GOT3 (cell line): ENCODE measurements around the gene DAPK1.
"Not testable (repeated sequence)": the region's sequence is repeated elsewhere in the genome, so short reads cannot be mapped to it uniquely, and the experiment has no call there.

Experiments
- DNase-seq: peaks from one replicate; lab custom pipeline; 2025; ENCODE audit warnings: mixed read lengths; lab: John Stamatoyannopoulos, UW

Gene DAPK1

GRCh38 chr9:87498046-87498810 is 561 bp downstream of the DAPK1 start:
- DNase-seq = no peak

DNA sequence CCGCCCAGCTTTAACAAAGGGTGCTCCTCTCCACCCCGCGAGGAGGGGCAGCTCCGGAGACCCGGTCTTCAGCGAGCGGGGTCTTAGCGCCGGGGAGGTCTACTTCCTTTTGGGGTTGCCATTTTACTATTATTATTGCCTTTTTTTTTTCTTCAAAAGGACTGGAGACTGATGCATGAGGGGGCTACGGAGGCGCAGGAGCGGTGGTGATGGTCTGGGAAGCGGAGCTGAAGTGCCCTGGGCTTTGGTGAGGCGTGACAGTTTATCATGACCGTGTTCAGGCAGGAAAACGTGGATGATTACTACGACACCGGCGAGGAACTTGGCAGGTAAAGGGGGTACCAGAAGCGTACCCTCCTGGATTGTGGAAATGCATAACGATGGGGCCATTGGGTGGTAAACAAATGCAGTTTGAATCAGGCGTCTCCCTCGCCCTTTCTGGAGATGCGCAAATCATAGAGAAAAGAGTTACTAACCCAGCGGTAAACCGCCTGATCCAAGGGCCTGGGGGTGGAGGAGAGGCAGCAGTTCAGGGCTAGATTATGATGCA is 1.2 kb downstream of the DAPK1 start:
- DNase-seq = no peak

DNA sequence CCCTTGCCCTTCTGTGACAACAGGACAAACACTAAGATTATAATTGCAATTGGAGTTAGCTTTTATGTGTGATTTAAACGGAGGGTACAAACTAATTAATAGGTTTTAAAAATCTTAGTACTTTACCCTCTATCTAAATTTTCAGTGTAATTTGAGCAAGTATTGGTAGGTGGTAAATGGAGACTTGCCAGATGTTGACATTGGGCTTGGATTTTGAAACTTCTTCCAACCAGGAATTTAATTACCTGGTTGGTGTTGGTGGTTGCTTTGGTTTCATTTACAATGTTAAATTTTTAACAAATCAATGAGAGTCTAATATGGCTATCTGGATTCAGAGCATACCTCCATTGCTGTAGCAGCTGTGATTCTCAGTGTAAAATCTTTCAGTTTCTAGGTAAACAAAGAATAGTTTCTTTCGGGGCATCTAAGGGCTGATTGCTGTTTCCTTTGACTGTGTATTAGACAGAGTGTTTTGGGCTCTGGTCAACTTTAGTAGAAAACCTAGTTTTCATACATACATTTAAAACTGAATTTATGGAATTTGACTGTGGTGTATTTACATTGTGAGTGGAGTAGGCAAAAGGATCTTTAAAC is 1.9 kb downstream of the DAPK1 start:
- no peak for DNase-seq

DNA sequence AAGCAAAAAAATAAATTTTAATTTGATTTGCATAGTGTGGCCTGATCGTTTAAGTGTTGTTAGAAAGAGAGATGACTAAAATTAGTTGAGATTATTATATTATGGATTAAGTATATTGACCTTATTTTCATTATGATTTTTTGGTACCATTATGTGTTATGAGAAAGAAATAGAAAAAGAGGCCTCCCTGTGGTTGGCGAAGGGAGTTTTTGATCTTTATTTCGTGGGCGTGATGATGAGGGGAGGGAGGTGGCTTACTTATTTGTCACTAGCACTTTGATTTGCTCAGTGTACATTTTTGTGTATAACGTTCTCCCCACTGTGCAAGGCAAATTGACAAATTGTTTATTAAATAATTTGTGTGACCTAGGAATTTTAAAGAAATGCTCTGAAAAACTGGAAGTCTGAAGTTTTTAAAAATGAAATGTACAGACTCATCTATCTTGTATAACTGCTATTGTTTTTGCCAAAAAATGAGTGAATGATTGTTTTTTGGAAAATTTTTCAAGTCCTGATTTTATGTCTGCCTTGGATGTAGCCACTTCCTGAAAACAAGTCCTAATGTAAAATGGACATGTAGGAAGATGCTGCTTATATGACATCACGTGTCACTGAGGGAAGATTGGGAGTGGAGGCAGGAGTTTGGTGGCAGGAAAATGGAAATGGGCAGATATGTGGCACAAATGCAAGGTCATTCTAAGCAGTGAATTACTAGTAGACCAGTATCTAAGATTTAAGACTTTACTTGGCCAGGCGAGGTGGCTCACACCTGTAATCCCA is 3.0 kb downstream of the DAPK1 start:
- no peak for DNase-seq

- not testable (repeated sequence) for DNase-seq
These were observed 3.6 kb downstream of the DAPK1 start for GRCh38 chr9:87501271-87501656.

GRCh38 chr9:87501806-87502205 is 4.1 kb downstream of the DAPK1 start:
- DNase-seq = no peak

- DNase-seq = no peak
These were observed 4.9 kb downstream of the DAPK1 start for GRCh38 chr9:87502391-87503221.

DNA sequence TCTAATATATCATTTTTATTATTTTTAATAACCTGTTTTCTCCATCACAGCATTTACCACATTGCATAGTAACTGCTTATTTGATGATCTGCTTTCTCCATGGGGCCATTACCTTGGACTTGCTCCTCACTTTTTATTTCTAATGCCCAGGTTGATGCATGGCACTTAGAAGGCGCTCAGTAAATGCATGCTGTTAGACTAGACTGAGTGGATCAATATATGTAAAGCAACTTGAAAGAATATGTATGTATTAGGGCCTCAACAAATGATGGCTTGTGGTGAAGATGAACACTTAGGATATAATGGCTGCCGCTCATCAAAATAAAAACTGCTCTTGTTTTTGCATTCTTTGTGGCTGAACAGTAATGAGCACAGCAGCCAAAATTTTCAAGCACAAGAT is 5.8 kb downstream of the DAPK1 start:
- DNase-seq = no peak

GRCh38 chr9:87503927-87504326 is 6.3 kb downstream of the DAPK1 start:
- no peak for DNase-seq

DNA sequence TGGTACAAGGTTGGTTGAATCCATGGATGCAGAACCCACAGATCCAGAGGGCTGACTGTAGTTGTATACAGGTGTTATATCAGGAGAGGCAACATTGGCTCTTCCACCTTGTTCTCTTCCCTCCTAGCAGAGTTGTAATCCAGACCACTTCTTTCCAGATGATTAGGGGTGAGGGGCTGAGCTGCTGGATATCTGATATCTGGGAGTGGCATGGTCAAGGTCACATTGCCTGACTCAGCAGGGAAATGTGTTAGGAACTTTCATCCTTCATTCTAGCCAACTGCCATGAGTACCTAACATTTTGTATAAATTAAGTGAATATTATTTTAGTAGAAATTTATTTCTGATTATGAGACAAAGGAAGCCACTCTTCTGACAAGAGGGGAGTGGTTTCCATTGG is 7.3 kb downstream of the DAPK1 start:
- no peak for DNase-seq

DNA sequence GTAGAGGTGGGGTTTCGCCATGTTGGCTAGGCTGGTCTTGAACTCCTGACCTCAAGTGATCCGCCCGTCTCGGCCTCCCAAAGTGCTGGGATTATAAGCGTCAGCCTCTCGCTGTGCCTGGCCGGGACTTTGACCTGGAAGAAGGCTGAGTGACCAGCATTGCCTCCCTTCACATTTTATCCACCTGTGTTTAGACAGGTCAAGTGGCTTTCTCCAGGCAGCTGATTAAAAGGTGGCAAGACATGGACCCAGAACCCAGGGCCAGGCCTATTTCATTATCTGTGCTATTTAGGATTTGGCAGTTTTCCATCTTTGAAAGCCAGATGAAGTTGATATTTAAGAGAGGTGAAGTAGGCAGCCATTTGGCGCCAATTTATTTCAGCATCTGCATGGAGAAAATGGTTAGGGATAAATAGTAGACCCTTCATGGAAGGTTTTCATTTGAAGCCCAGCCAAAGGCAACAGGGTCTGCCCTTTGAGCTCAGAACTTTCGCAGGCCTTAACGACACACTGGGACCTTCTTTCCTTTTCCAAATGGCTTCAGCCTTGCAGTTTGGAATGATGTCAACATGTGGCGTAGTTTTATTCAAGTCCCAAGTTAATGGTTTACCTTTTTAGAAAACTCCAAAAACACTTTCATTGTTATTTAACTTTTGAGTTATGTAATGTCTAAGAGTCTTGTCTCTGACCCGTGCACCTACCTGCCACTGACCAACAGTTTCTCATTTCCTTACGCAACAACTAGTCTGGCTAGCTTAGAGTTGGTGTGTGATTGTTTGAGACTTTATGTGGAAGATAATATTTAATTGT is 8.4 kb downstream of the DAPK1 start:
- no peak for DNase-seq

GRCh38 chr9:87507576-87507975 is 9.9 kb downstream of the DAPK1 start:
- DNase-seq = no peak

- DNase-seq = no peak
These were observed 12.6 kb downstream of the DAPK1 start for GRCh38 chr9:87510252-87510683.

- DNase-seq = no peak
These were observed 14.6 kb downstream of the DAPK1 start for GRCh38 chr9:87512311-87512710.

GRCh38 chr9:87513161-87513560 is 15.5 kb downstream of the DAPK1 start:
- no peak for DNase-seq

DNA sequence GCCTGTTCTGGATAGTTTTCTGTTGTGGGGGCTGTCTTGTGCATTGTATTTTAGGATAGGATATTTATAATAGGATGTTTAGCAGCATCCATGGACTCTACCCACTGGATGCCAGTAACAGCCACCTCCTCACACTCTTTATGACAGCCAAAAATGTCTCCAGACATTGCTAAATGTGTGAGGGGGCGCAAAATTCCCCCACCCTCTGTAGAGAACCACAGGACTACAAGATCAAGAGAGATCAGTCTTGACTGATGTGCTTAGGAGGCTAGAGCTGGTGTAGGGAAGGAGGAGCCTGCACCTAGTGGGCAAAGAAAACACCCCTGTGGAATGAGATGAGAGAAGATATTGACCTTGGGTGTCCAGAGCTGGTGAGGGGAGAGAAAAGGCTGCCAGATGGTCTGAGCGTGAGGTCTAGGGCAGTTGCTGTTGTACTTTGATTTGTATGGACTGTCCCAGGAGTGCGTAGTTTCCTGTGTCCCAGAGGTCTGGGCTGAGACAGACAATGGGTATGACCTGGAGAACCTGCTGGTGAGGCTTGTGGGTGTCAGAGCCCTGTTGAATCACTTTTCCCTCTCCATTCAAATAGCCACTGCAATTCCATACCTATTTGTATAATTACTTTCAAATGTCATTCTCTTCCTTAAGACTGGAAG is 16.3 kb downstream of the DAPK1 start:
- no peak for DNase-seq

GRCh38 chr9:87515006-87515405 is 17.3 kb downstream of the DAPK1 start:
- no peak for DNase-seq

DNA sequence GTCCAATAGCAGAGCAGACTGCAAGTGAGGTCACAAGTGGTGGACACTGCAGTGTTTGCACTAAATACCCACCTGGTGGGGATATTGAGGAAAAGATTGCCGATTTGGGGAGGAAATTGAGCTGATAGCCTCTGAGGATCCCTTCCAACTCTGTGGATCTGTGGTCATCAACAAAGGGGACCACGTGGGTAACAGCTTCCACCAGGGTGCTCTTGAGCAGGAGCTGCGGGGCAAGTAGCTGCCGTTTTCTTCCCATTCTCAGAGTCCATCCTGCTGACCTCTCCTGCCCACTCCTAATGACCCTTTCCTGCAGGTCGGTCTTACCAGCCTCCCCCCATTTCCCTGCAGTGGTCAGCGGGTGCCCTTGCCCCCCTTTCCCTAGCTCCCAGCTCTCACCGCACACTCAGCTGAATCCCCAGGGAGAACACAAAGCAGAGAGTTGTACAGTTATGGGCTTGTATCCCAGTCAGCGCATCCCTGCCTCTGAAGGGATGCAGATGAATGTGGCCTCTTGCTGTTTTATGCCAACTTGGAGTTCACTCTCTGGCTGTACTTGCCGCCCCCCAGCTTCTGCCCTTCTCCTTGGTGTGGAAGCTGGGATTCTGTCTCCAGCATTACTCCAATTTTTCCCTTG is 18.0 kb downstream of the DAPK1 start:
- DNase-seq = no peak

GRCh38 chr9:87516222-87516925 is 18.7 kb downstream of the DAPK1 start:
- DNase-seq = no peak
